Neural cell (in vitro differentiated cells): Measurements from ENCODE around the gene APBA2. TPM values are rescaled to one million over a fixed set of nuclear protein-coding genes. Genes with fewer than 3 reads are reported as not detected.

Source experiments
- H2AFZ ChIP-seq: fragments of 200-600, 300-800 bp; sonication (generic), shearing (Covaris generic); 2 replicates; pipeline ENCODE4 v1.6.0; 2014; ENCODE audit warnings: low read depth, mild to moderate bottlenecking, antibody characterized with exemption, low read length, moderate library complexity
- H3F3A ChIP-seq: fragments of 200-600 bp; shearing (Covaris generic); 2 replicates; pipeline ENCODE4 v1.6.1; 2016; ENCODE audit warnings: mild to moderate bottlenecking, moderate library complexity, mixed read lengths, antibody characterized with exemption, low read length; ENCODE audit not compliant: insufficient read depth, poor library complexity, severe bottlenecking
- H3K27ac ChIP-seq: fragments of 200-600, 300-800 bp; sonication (generic), shearing (Covaris generic); 2 replicates; pipeline ENCODE4 v1.5.1; 2014; ENCODE audit warnings: mild to moderate bottlenecking, low read length, moderate library complexity
- H3K27me3 ChIP-seq: fragments of 300-800, 200-600 bp; sonication (generic), shearing (Covaris generic); 2 replicates; pipeline ENCODE4 v1.6.0; 2014; ENCODE audit warnings: mild to moderate bottlenecking, low read depth, low read length, moderate library complexity; ENCODE audit not compliant: insufficient read depth
- H3K36me3 ChIP-seq: fragments of 300-800, 200-600 bp; sonication (generic), shearing (Covaris generic); 2 replicates; pipeline ENCODE4 v1.5.1; 2014; ENCODE audit warnings: mild to moderate bottlenecking, antibody characterized with exemption, low read length, moderate library complexity; ENCODE audit not compliant: insufficient read depth
- H3K4me2 ChIP-seq: fragments of 300-800, 200-600 bp; sonication (generic), shearing (Covaris generic); 2 replicates; pipeline ENCODE4 v1.6.0; 2014; ENCODE audit warnings: mild to moderate bottlenecking, low read length
- H3K4me3 ChIP-seq: fragments of 300-800, 200-600 bp; sonication (generic), shearing (Covaris generic); 2 replicates; pipeline ENCODE4 v1.5.1; 2014; ENCODE audit warnings: mild to moderate bottlenecking, low read length, moderate library complexity
- H3K79me2 ChIP-seq: fragments of 200-600 bp; shearing (Covaris generic); replicated peaks from 2 replicates; pipeline ENCODE4 v1.6.0; 2014; ENCODE audit warnings: mild to moderate bottlenecking, low read length, moderate library complexity; ENCODE audit not compliant: insufficient read depth
- H3K9ac ChIP-seq: fragments of 300-800, 200-600 bp; sonication (generic), shearing (Covaris generic); 2 replicates; pipeline ENCODE4 v1.6.1; 2016; ENCODE audit warnings: mild to moderate bottlenecking, low read length, mixed read lengths
- H3K9me2 ChIP-seq: fragments of 200-600 bp; shearing (Covaris generic); 2 replicates; pipeline ENCODE4 v1.6.1; 2016; ENCODE audit warnings: mild to moderate bottlenecking, low read length, mixed read lengths; ENCODE audit not compliant: insufficient read depth
- H3K9me3 ChIP-seq: fragments of 200-600, 300-800 bp; sonication (generic), shearing (Covaris generic); 2 replicates; pipeline ENCODE4 v1.6.1; 2016; ENCODE audit warnings: mild to moderate bottlenecking, mixed run types, low read length, moderate library complexity, mixed read lengths
- H4K20me1 ChIP-seq: fragments of 200-600 bp; shearing (Covaris generic); 2 replicates; pipeline ENCODE4 v1.6.1; 2016; ENCODE audit warnings: mild to moderate bottlenecking, mixed run types; ENCODE audit not compliant: insufficient read depth
- CTCF ChIP-seq: fragments of 450-650 bp; IDR thresholded peaks from 2 replicates; pipeline ENCODE4 v1.5.1; 2014; ENCODE audit warnings: antibody characterized with exemption, mild to moderate bottlenecking, moderate library complexity; ENCODE audit not compliant: poor library complexity, severe bottlenecking
- EP300 ChIP-seq: fragments of 450-650 bp; conservative IDR thresholded peaks from 2 replicates; pipeline ENCODE4 v1.6.1; 2014; ENCODE audit warnings: antibody characterized with exemption, mild to moderate bottlenecking, moderate library complexity; ENCODE audit not compliant: poor library complexity, severe bottlenecking
- EZH2 ChIP-seq: fragments of 200-600, 300-800 bp; shearing (Covaris generic), sonication (generic); IDR thresholded peaks from 2 replicates; pipeline ENCODE4 v1.6.1; 2014; ENCODE audit warnings: antibody characterized with exemption, low read length, borderline replicate concordance, mild to moderate bottlenecking; ENCODE audit not compliant: insufficient read depth, poor library complexity, severe bottlenecking
- MXI1 ChIP-seq: fragments of 450-650 bp; conservative IDR thresholded peaks from 2 replicates; pipeline ENCODE4 v1.6.1; 2014; ENCODE audit warnings: antibody characterized with exemption, mild to moderate bottlenecking; ENCODE audit not compliant: poor library complexity, severe bottlenecking
- POLR2AphosphoS5 ChIP-seq: IDR thresholded peaks from 2 replicates; pipeline ENCODE4 v1.6.1; 2012
- RAD21 ChIP-seq: fragments of 450-650 bp; conservative IDR thresholded peaks from 2 replicates; pipeline ENCODE4 v1.6.1; 2014; ENCODE audit warnings: antibody characterized with exemption, mild to moderate bottlenecking, moderate library complexity
- SMC3 ChIP-seq: fragments of 450-650 bp; conservative IDR thresholded peaks from 2 replicates; pipeline ENCODE4 v1.6.1; 2014; ENCODE audit warnings: antibody characterized with exemption, mild to moderate bottlenecking, moderate library complexity; ENCODE audit not compliant: poor library complexity
- TAF1 ChIP-seq: IDR thresholded peaks from 2 replicates; pipeline ENCODE4 v1.6.1; 2012; ENCODE audit warnings: low read depth
- polyA plus RNA-seq: library from polyadenylated mRNA; depleted of rRNA; stranded (reverse); fragments of >200 nt; gene quantifications from 2 replicates; pipeline ENCODE4 v1.2.3, GENCODE V29; 2014
- TF ChIP-seq, protein P1 (sequence below): IDR thresholded peaks from 2 replicates; pipeline ENCODE4 v1.6.1; 2012; ENCODE audit warnings: borderline replicate concordance

The APBA2 gene
- polyA plus RNA-seq, 1 donor from 2014 or later: 134 TPM

DNA sequence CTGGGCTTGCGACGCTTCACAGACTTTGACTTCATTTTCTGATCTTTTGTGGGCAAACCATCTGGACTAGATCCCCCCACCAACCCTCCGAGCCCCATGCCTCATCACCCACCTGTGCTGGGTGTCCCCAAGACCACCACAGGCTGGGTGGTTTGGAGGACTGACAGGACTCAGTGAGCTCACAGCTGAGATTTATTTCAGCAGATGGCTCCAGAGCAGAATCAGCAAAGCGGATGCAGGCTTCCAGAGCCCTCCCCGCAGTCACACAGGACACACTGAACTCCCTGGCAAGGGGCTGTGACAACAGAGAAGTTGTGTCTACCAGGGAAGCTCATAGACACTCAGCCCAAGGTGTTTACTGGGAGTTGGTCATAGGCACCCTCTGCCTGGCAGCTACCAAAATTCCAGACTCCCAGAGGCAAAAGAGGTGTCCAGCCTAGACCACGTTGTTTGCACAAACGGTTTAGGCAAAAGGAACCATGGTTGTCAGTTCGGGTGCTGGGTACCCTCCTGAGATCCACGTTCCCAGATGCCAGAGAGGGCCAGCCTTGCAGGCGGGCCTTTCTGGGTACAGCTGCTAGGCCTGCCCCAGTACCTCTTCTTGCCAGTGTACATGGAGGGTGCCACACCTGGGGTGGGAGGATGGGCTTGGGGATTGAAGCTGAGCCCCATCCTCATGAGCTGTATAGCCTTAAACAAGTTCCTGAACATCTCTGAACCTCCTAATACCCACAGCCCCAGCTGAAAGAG is 213.5 kb downstream of the APBA2 start:
- H3K27me3 ChIP-seq: no peaks in the 10 kb centered on the region
- H3K79me2 ChIP-seq: no peaks in the 10 kb centered on the region
- H3K9me3 ChIP-seq: no peaks in the 10 kb centered on the region
- H4K20me1 ChIP-seq: no peaks in the 10 kb centered on the region
- H3K9me2 ChIP-seq: no peaks in the 10 kb centered on the region
- H3K4me2 ChIP-seq: no peak overlapping the region
- H3K36me3 ChIP-seq: peaks cover 9% of the 10 kb centered on the region
- H3K4me3 ChIP-seq: no peak overlapping the region
- TF ChIP-seq POLR2AphosphoS5 (no peak), MXI1 (no peak), EZH2 (no peak), CTCF (no peak), TAF1 (no peak), EP300 (no peak), RAD21 (no peak), SMC3 (no peak)
- TF ChIP-seq, protein P1, sequence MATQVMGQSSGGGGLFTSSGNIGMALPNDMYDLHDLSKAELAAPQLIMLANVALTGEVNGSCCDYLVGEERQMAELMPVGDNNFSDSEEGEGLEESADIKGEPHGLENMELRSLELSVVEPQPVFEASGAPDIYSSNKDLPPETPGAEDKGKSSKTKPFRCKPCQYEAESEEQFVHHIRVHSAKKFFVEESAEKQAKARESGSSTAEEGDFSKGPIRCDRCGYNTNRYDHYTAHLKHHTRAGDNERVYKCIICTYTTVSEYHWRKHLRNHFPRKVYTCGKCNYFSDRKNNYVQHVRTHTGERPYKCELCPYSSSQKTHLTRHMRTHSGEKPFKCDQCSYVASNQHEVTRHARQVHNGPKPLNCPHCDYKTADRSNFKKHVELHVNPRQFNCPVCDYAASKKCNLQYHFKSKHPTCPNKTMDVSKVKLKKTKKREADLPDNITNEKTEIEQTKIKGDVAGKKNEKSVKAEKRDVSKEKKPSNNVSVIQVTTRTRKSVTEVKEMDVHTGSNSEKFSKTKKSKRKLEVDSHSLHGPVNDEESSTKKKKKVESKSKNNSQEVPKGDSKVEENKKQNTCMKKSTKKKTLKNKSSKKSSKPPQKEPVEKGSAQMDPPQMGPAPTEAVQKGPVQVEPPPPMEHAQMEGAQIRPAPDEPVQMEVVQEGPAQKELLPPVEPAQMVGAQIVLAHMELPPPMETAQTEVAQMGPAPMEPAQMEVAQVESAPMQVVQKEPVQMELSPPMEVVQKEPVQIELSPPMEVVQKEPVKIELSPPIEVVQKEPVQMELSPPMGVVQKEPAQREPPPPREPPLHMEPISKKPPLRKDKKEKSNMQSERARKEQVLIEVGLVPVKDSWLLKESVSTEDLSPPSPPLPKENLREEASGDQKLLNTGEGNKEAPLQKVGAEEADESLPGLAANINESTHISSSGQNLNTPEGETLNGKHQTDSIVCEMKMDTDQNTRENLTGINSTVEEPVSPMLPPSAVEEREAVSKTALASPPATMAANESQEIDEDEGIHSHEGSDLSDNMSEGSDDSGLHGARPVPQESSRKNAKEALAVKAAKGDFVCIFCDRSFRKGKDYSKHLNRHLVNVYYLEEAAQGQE: no peak
- H3F3A ChIP-seq: no peaks in the 10 kb centered on the region
- no peak overlapping the region for H2AFZ ChIP-seq
- H3K27ac ChIP-seq: no peak overlapping the region
- H3K9ac ChIP-seq: no peak overlapping the region

GRCh38 chr15:29100486-29101000 is 214.8 kb downstream of the APBA2 start:
- H4K20me1 ChIP-seq: no peaks in the 10 kb centered on the region
- H3K27ac ChIP-seq: no peak overlapping the region
- no peaks in the 10 kb centered on the region for H3K27me3 ChIP-seq
- peaks cover 9% of the 10 kb centered on the region for H3K36me3 ChIP-seq
- H3K4me2 ChIP-seq: no peak overlapping the region
- H2AFZ ChIP-seq: no peak overlapping the region
- no peak overlapping the region for H3K9ac ChIP-seq
- no peak overlapping the region for H3K4me3 ChIP-seq
- no peaks in the 10 kb centered on the region for H3K9me2 ChIP-seq
- TF ChIP-seq POLR2AphosphoS5 (no peak), MXI1 (no peak), SMC3 (no peak), EP300 (no peak), CTCF (no peak), RAD21 (no peak), TAF1 (no peak), EZH2 (no peak)
- TF ChIP-seq, protein P1: no peak
- H3K9me3 ChIP-seq: no peaks in the 10 kb centered on the region
- H3F3A ChIP-seq: no peaks in the 10 kb centered on the region
- no peaks in the 10 kb centered on the region for H3K79me2 ChIP-seq
